GM12801 (cell line): ENCODE data around the gene TNC.

Source experiments
- CTCF ChIP-seq: IDR thresholded peaks from one replicate; pipeline ENCODE4 v1.5.1; 2011; ENCODE audit warnings: control low read depth; ENCODE audit not compliant: insufficient read length; ENCODE audit errors: extremely low read depth

The TNC gene

GRCh38 chr9:115018547-115019435 is 99.2 kb downstream of the TNC start:
- no peak for TF ChIP-seq CTCF

- TF ChIP-seq CTCF = no peak
Observed at GRCh38 chr9:115016344-115016743, 101.6 kb downstream of the TNC start.

- no peak for TF ChIP-seq CTCF
Observed at GRCh38 chr9:115015018-115015635, 102.8 kb downstream of the TNC start.

- TF ChIP-seq CTCF = no peak
Observed at GRCh38 chr9:115014438-115014837, 103.5 kb downstream of the TNC start.

- no peak for TF ChIP-seq CTCF
Observed at GRCh38 chr9:115013998-115014397, 104.0 kb downstream of the TNC start.

- no peak for TF ChIP-seq CTCF
Observed at GRCh38 chr9:115012486-115012885, 105.5 kb downstream of the TNC start.

GRCh38 chr9:115010874-115011273 is 107.1 kb downstream of the TNC start:
- no peak for TF ChIP-seq CTCF
